CD4-positive, CD25-positive, alpha-beta regulatory T cell (primary cell): ENCODE measurements around the gene NAALADL2. TPM values are rescaled to one million over a fixed set of nuclear protein-coding genes. Genes with fewer than 3 reads are reported as not detected.
A peak's percentile ranks its signal among the peaks of the same experiment; 100 is the strongest.
"Not testable (repeated sequence)": the region's sequence is repeated elsewhere in the genome, so short reads cannot be mapped to it uniquely, and the experiment has no call there.

ENCODE experiments used
- ATAC-seq, 2 donors: fragments of 150-1000 bp; cut with Tn5 transposase; one replicate each; pipeline ENCODE4 v1.10.0; 2021; ENCODE audit warnings: low read depth in 2 of 2, moderate number of reproducible peaks in 2 of 2, moderate library complexity in 1 of 2
- DNase-seq, 3 donors: peaks; one replicate each; pipeline versions ENCODE4 v3.0.0 to v3.0.0-alpha.2; 2012 to 2022; ENCODE audit warnings: mixed read lengths in 1 of 3
- H3K27ac ChIP-seq: one replicate; pipeline ENCODE4 v1.7.0; 2013; ENCODE audit warnings: mild to moderate bottlenecking, low read length; ENCODE audit not compliant: insufficient read depth, poor library complexity, severe bottlenecking
- H3K27me3 ChIP-seq: one replicate; pipeline ENCODE4 v1.7.0; 2013; ENCODE audit warnings: low read length; ENCODE audit not compliant: control insufficient read depth, insufficient read depth
- H3K36me3 ChIP-seq: one replicate; pipeline ENCODE4 v1.7.0; 2013; ENCODE audit warnings: mild to moderate bottlenecking, low read length, moderate library complexity; ENCODE audit not compliant: control insufficient read depth, insufficient read depth
- H3K4me1 ChIP-seq: 2 replicates; pipeline ENCODE4 v1.7.0; 2013; ENCODE audit warnings: mild to moderate bottlenecking, low read length; ENCODE audit not compliant: insufficient read depth, control insufficient read depth, poor library complexity, severe bottlenecking
- H3K4me3 ChIP-seq: one replicate; pipeline ENCODE4 v1.7.0; 2013; ENCODE audit warnings: low read depth, mild to moderate bottlenecking, low read length, moderate library complexity
- H3K9me3 ChIP-seq, 2 experiments: 1 replicate in 1 of 2; 2 replicates in 1 of 2; pipeline ENCODE4 v1.7.0; 2013; ENCODE audit warnings: low read length in 2 of 2, mild to moderate bottlenecking in 1 of 2, moderate library complexity in 1 of 2; ENCODE audit not compliant: control insufficient read depth in 2 of 2
- H3K27ac Mint-ChIP-seq, 3 donors: one replicate each; pipeline ENCODE4 v1.8.0; 2020 to 2022; ENCODE audit warnings: mild to moderate bottlenecking in 3 of 3, mixed read lengths in 3 of 3, moderate library complexity in 2 of 3
- H3K27me3 Mint-ChIP-seq: one replicate; pipeline ENCODE4 v1.8.0; 2022; ENCODE audit warnings: mild to moderate bottlenecking, mixed read lengths
- H3K36me3 Mint-ChIP-seq: one replicate; pipeline ENCODE4 v1.8.0; 2020; ENCODE audit warnings: mixed read lengths
- H3K4me1 Mint-ChIP-seq, 4 donors: one replicate each; pipeline ENCODE4 v1.8.0; 2020 to 2022; ENCODE audit warnings: mixed read lengths in 4 of 4, mild to moderate bottlenecking in 1 of 4
- H3K4me3 Mint-ChIP-seq, 4 donors: one replicate each; pipeline ENCODE4 v1.8.0; 2020 to 2022; ENCODE audit warnings: mild to moderate bottlenecking in 4 of 4, mixed read lengths in 4 of 4, moderate library complexity in 3 of 4
- H3K9me3 Mint-ChIP-seq, 7 donors: one replicate each; pipeline ENCODE4 v1.8.0; 2020 to 2022; ENCODE audit warnings: mixed read lengths in 7 of 7, mild to moderate bottlenecking in 3 of 7, moderate library complexity in 2 of 7
- polyA plus RNA-seq, 4 donors: library from polyadenylated mRNA; unstranded; fragments of 300-500 nt; fragmentation: Illumina TruSeq; gene quantifications; one replicate each; pipeline ENCODE4 v1.2.3, GENCODE V29; 2021
- total RNA-seq: library from RNA; stranded (reverse); gene quantifications from one replicate; pipeline ENCODE4 v1.2.3, GENCODE V29; 2022

The NAALADL2 gene
- total and polyA plus RNA-seq, 5 donors from 2014 or later, result not detected

DNA sequence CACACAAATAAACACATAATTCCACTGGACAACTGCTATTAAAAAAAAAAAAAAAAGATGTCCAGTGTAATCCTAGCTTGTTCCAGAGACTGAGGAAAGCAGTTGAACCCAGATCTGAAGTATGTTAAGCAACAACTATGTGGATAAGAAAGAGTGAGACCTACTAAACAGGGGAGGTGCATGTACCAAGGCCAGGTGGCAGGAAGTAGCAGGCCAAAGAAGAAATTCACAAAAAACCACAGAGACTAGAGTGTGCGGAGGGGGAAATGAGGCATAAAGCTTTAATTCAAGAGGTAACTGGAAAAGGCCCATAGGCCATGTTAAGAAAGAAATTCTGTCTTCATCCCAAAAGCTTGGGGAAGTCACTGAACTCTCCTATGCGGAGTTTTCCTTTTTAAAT is 490.0 kb downstream of the NAALADL2 start:
- H3K9me3 Mint-ChIP-seq, result peaks cover 0 to 8% (median 2%) of the 10 kb centered on the region in 7 donors
- no peak overlapping the region for H3K4me3 ChIP-seq
- H3K27me3 Mint-ChIP-seq, result no peaks in the 10 kb centered on the region
- no peak for ATAC-seq
- H3K36me3 ChIP-seq, result no peaks in the 10 kb centered on the region
- no peak for DNase-seq
- H3K4me1 ChIP-seq, result no peaks in the 10 kb centered on the region
- no peaks in the 10 kb centered on the region for H3K36me3 Mint-ChIP-seq
- H3K4me3 Mint-ChIP-seq, result no peak overlapping the region
- no peaks in the 10 kb centered on the region for H3K9me3 ChIP-seq
- no peaks in the 10 kb centered on the region for H3K27me3 ChIP-seq
- H3K27ac Mint-ChIP-seq, result peak overlapping the region in 1 of 3 donors; percentile 14
- no peaks in the 10 kb centered on the region for H3K4me1 Mint-ChIP-seq
- no peak overlapping the region for H3K27ac ChIP-seq

DNA sequence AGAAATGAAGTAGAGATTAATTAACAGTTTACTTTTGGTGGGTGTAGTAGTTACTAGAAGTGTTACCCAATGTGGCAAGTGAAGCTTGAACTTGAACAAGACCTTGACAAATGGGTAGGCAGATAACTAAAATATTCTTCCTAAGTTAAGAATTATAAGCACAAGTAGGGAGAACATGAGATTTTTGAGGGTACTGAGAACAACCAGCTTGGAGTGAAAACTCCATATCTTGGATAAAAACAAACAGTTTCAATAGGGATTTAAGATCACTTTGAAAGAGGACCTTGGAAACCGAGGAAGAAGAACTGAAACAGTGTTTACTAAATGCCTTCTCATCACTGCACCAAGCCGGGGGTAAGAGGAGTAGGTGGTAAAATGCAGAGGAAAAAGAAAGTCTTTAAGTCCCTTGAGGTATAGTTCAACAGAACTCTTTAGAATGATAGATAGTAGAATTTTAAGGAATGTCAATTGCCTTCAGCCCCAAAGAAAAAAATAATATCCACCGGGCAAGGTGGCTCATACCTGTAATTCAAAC is 496.7 kb downstream of the NAALADL2 start:
- Histone ChIP-seq H3K4me3 (no peak overlapping the region), H3K36me3 (no peaks in the 10 kb centered on the region), H3K4me1 (no peaks in the 10 kb centered on the region), H3K27ac (no peak overlapping the region), H3K27me3 (no peaks in the 10 kb centered on the region), H3K9me3 (no peaks in the 10 kb centered on the region)
- Mint-ChIP-seq H3K9me3 (peaks cover 0 to 18% (median 0%) of the 10 kb centered on the region in 7 donors), H3K27ac (no peak overlapping the region), H3K27me3 (no peaks in the 10 kb centered on the region), H3K4me3 (no peak overlapping the region), H3K4me1 (no peaks in the 10 kb centered on the region), H3K36me3 (no peaks in the 10 kb centered on the region)
- ATAC-seq (no peak), DNase-seq (no peak)

DNA sequence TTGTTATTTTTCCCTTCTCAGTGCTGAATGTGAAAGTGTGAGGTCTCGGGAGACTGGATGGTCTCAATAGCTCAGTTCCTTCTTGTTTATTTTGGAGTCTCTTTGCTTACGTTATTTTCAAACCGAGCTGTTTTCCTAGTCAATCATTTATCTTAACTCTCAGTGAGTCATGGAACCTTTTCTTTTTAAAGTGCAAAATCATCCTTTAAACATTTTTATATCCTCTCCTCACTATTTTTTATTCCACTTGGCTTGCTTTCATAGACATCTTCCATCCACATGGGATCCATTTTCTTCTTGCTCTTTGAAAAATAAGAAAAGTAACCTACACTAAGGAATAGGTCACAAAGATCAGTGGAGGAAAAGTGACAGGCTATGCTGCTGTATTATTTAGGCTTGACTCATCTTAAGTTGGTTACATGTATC is 497.8 kb downstream of the NAALADL2 start:
- H3K36me3 Mint-ChIP-seq, result no peaks in the 10 kb centered on the region
- H3K27ac Mint-ChIP-seq, result no peak overlapping the region
- no peak overlapping the region for H3K4me3 Mint-ChIP-seq
- H3K4me1 Mint-ChIP-seq, result no peaks in the 10 kb centered on the region
- no peak overlapping the region for H3K4me3 ChIP-seq
- no peaks in the 10 kb centered on the region for H3K27me3 ChIP-seq
- H3K27me3 Mint-ChIP-seq, result no peaks in the 10 kb centered on the region
- DNase-seq (no peak), ATAC-seq (no peak)
- no peaks in the 10 kb centered on the region for H3K36me3 ChIP-seq
- H3K4me1 ChIP-seq, result no peaks in the 10 kb centered on the region
- H3K9me3 Mint-ChIP-seq, result peaks cover 0 to 14% (median 1%) of the 10 kb centered on the region in 7 donors
- no peaks in the 10 kb centered on the region for H3K9me3 ChIP-seq
- H3K27ac ChIP-seq, result no peak overlapping the region

DNA sequence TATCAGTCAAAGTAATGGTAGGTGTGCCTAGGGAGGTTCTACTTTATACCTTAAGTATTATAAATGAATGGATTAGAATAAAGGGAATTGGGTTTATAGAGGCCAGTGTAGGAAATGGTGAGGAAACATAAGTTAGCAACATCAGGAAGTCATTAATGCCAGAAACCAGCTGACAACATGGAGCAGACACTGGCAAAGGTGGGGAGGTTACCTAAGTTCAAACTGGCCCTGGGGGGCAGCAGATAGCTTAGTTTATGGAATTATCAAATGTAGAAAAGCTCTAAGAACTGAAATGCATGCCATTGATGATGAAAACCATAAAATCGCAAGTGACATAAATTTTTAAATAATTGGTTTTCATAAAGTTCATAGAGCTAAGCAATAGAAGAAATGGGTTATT is 498.6 kb downstream of the NAALADL2 start:
- H3K27ac Mint-ChIP-seq, result no peak overlapping the region
- no peak for DNase-seq
- H3K36me3 Mint-ChIP-seq, result no peaks in the 10 kb centered on the region
- H3K27ac ChIP-seq, result no peak overlapping the region
- peaks cover 0 to 11% (median 2%) of the 10 kb centered on the region in 7 donors for H3K9me3 Mint-ChIP-seq
- H3K36me3 ChIP-seq, result no peaks in the 10 kb centered on the region
- H3K4me3 ChIP-seq, result no peak overlapping the region
- H3K4me1 Mint-ChIP-seq, result no peaks in the 10 kb centered on the region
- no peaks in the 10 kb centered on the region for H3K27me3 ChIP-seq
- no peak for ATAC-seq
- no peaks in the 10 kb centered on the region for H3K9me3 ChIP-seq
- H3K4me1 ChIP-seq, result no peaks in the 10 kb centered on the region
- H3K27me3 Mint-ChIP-seq, result no peaks in the 10 kb centered on the region
- no peak overlapping the region for H3K4me3 Mint-ChIP-seq

DNA sequence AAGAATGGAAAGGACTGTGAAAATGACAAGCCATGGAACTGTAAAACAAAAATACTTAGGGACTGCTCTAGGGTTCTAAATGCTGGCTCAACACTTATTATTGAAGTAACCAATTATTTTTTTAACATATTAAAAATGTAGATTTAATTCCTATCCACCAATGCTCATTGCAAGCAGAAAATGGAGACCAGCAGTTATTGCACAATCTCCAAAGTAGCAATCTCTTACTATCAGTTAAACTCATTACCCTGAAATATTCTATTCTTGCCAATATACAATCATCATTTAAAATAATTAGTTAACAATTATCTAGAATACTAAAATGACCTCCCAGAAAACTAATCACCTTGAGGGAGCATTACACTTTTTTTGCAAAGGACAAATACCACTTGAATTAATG is 499.8 kb downstream of the NAALADL2 start:
- Mint-ChIP-seq H3K9me3 (peaks cover 0 to 10% (median 3%) of the 10 kb centered on the region in 7 donors), H3K36me3 (no peaks in the 10 kb centered on the region), H3K4me1 (no peaks in the 10 kb centered on the region), H3K4me3 (no peak overlapping the region), H3K27ac (no peak overlapping the region), H3K27me3 (no peaks in the 10 kb centered on the region)
- H3K27ac ChIP-seq, result no peak overlapping the region
- H3K4me3 ChIP-seq, result no peak overlapping the region
- no peaks in the 10 kb centered on the region for H3K36me3 ChIP-seq
- DNase-seq (no peak), ATAC-seq (no peak)
- H3K27me3 ChIP-seq, result no peaks in the 10 kb centered on the region
- no peaks in the 10 kb centered on the region for H3K9me3 ChIP-seq
- no peaks in the 10 kb centered on the region for H3K4me1 ChIP-seq

DNA sequence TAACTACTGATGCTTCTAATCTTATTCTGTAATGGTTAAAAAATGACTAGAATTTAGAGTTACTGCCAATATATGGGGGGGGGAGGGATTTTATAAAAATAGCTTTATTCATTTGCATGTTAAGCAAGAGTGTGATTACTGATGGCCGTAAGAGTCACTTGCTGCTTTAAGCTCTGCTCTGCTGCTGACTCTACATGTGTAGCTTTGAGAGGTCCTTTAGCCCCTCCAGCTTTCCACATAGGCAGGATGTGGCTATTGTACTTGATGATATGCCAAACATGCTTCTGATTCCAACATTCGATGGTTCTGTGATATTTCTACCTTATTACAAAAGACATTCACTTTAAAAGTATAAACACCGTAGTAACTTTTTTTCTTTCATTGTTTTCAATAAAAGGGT is 511.3 kb downstream of the NAALADL2 start:
- H3K36me3 ChIP-seq, H3K27me3 Mint-ChIP-seq, H3K27ac Mint-ChIP-seq, H3K4me3 ChIP-seq, H3K36me3 Mint-ChIP-seq, ATAC-seq, H3K9me3 Mint-ChIP-seq, H3K27ac ChIP-seq, H3K4me1 Mint-ChIP-seq, H3K4me3 Mint-ChIP-seq, DNase-seq, H3K4me1 ChIP-seq, H3K9me3 ChIP-seq, H3K27me3 ChIP-seq: not testable (repeated sequence)

DNA sequence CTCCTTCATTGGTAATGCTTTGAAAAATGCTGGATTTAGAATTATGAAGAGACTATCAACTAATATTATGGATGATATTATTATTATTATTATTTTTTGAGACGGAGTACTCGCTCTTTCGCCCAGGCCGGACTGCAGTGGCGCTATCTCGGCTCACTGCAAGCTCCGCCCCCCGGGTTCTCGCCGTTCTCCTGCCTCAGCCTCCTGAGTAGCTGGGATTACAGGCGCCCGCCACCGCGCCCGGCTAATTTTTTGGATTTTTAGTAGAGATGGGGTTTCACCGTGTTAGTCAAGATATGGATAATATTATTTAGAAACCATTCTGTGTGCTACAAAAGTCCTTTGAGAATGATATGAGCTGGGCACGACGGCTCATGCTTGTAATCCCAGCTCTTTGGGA is 512.1 kb downstream of the NAALADL2 start:
- not testable (repeated sequence) for H3K36me3 Mint-ChIP-seq, H3K9me3 ChIP-seq, H3K27ac ChIP-seq, H3K4me3 Mint-ChIP-seq, ATAC-seq, H3K27me3 Mint-ChIP-seq, H3K4me1 Mint-ChIP-seq, H3K27me3 ChIP-seq, H3K36me3 ChIP-seq, DNase-seq, H3K27ac Mint-ChIP-seq, H3K9me3 Mint-ChIP-seq, H3K4me3 ChIP-seq, H3K4me1 ChIP-seq

DNA sequence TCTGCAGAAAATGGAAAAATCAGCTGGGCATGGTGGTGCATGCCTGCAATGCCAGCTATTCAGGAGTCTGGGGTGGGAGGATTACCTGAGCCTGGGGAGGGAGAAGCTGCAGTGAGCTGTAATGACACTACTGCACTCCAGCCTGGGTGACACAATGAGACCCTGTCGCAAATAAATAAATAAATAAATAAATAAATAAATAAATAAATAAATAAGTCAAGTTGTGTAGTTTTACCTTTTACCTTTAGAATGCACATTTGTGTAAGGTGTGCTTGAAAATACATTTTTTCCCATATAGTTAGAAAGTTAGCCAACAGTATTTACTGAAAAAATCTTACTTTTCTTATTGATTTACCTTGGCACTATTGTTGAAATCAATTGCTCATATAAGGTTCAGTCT is 515.6 kb downstream of the NAALADL2 start:
- no peak overlapping the region for H3K27ac ChIP-seq
- H3K4me3 ChIP-seq, result no peak overlapping the region
- no peaks in the 10 kb centered on the region for H3K27me3 ChIP-seq
- H3K4me1 ChIP-seq, result no peaks in the 10 kb centered on the region
- peaks cover 0 to 2% of the 10 kb centered on the region in 2 experiments for H3K9me3 ChIP-seq
- no peaks in the 10 kb centered on the region for H3K27me3 Mint-ChIP-seq
- H3K9me3 Mint-ChIP-seq, result peaks cover 0 to 8% (median 3%) of the 10 kb centered on the region in 7 donors
- no peaks in the 10 kb centered on the region for H3K36me3 ChIP-seq
- no peaks in the 10 kb centered on the region for H3K36me3 Mint-ChIP-seq
- H3K4me3 Mint-ChIP-seq, result no peak overlapping the region
- DNase-seq (no peak), ATAC-seq (no peak)
- no peak overlapping the region for H3K27ac Mint-ChIP-seq
- no peaks in the 10 kb centered on the region for H3K4me1 Mint-ChIP-seq
